ENCODE measurements around the gene ZNF362.
"Not testable (repeated sequence)": the region's sequence is repeated elsewhere in the genome, so short reads cannot be mapped to it uniquely, and the experiment has no call there.

ZNF362 gene

GRCh38 chr1:33307494-33307864 is 51.2 kb downstream of the ZNF362 start:
- DNase-seq = no peak

- DNase-seq = not testable (repeated sequence)
Measured at GRCh38 chr1:33309351-33309750, 53.1 kb downstream of the ZNF362 start.

GRCh38 chr1:33310702-33311101 is 54.4 kb downstream of the ZNF362 start:
- DNase-seq = no peak

- DNase-seq = no peak
Measured at GRCh38 chr1:33311706-33312412, 55.6 kb downstream of the ZNF362 start.

- no peak for DNase-seq
Measured at GRCh38 chr1:33312413-33312749, 56.1 kb downstream of the ZNF362 start.

- DNase-seq = no peak
Measured at GRCh38 chr1:33314416-33314815, 58.1 kb downstream of the ZNF362 start.

GRCh38 chr1:33316601-33317000 is 60.3 kb downstream of the ZNF362 start:
- no peak for DNase-seq

- no peak for DNase-seq
Measured at GRCh38 chr1:33317354-33317753, 61.1 kb downstream of the ZNF362 start.

- DNase-seq = no peak
Measured at GRCh38 chr1:33317946-33318345, 61.7 kb downstream of the ZNF362 start.

GRCh38 chr1:33319186-33319948 is 63.1 kb downstream of the ZNF362 start:
- DNase-seq = no peak

GRCh38 chr1:33319949-33320618 is 63.8 kb downstream of the ZNF362 start:
- no peak for DNase-seq

GRCh38 chr1:33320619-33321165 is 64.4 kb downstream of the ZNF362 start, which contains the start of gene A3GALT2:
A3GALT2 (minus strand) TSS chr1:33321098; CDS start chr1:33321098, 0 bp downstream.
- no peak for DNase-seq

- no peak for DNase-seq
Measured at GRCh38 chr1:33321178-33321577, 64.9 kb downstream of the ZNF362 start.

- DNase-seq = no peak
Measured at GRCh38 chr1:33322109-33322508, 65.8 kb downstream of the ZNF362 start.

GRCh38 chr1:33322870-33323585 is 66.7 kb downstream of the ZNF362 start:
- DNase-seq = no peak

- no peak for DNase-seq
Measured at GRCh38 chr1:33323663-33324477, 67.6 kb downstream of the ZNF362 start.

GRCh38 chr1:33324677-33325575 is 68.6 kb downstream of the ZNF362 start:
- no peak for DNase-seq

- no peak for DNase-seq
Measured at GRCh38 chr1:33326785-33327184, 70.5 kb downstream of the ZNF362 start.

- no peak for DNase-seq
Measured at GRCh38 chr1:33327587-33328325, 71.5 kb downstream of the ZNF362 start.

GRCh38 chr1:33328817-33329216 is 72.5 kb downstream of the ZNF362 start:
- no peak for DNase-seq

Measured in T-helper 1 cell (primary cell).